Cardiac muscle cell (in vitro differentiated cells and primary cell): ENCODE measurements around the gene ZSWIM6. TPM values are rescaled to one million over a fixed set of nuclear protein-coding genes. Genes with fewer than 3 reads are reported as not detected.
A peak's percentile ranks its signal among the peaks of the same experiment; 100 is the strongest.

Source experiments
- DNase-seq, 2 donors: peaks; one replicate each; pipeline versions ENCODE4 v3.0.0 to v3.0.0-alpha.2; 2010 to 2017; ENCODE audit warnings: low read depth in 1 of 2, low spot score in 1 of 2
- H3K27ac ChIP-seq: fragments of 200-600 bp; sonication (generic); 2 replicates; pipeline ENCODE4 v1.5.1; 2016
- H3K27me3 ChIP-seq: fragments of 200-600 bp; sonication (generic); 2 replicates; pipeline ENCODE4 v1.6.0; 2016; ENCODE audit warnings: control low read depth
- H3K36me3 ChIP-seq: fragments of 200-600 bp; sonication (generic); 2 replicates; pipeline ENCODE4 v1.5.1; 2016; ENCODE audit warnings: control low read depth
- H3K4me1 ChIP-seq: fragments of 200-600 bp; sonication (generic); 2 replicates; pipeline ENCODE4 v1.8.1; 2017; ENCODE audit warnings: low read depth, mild to moderate bottlenecking, mixed run types
- H3K4me3 ChIP-seq: fragments of 200-600 bp; sonication (generic); 2 replicates; pipeline ENCODE4 v1.5.1; 2016; ENCODE audit warnings: mild to moderate bottlenecking
- H3K9me3 ChIP-seq: fragments of 200-600 bp; sonication (generic); 2 replicates; pipeline ENCODE4 v1.5.1; 2017; ENCODE audit warnings: low read depth, mild to moderate bottlenecking, control low read depth
- CTCF ChIP-seq: IDR thresholded peaks from 2 replicates; pipeline ENCODE4 v1.5.1; 2012; ENCODE audit warnings: low read depth, mild to moderate bottlenecking, low read length
- polyA plus RNA-seq: library from polyadenylated mRNA; unstranded; fragments of >200 nt; fragmentation: Nextera tagmentation; extraction: Ambion mirVana; gene quantifications from 2 replicates; pipeline ENCODE4 v1.2.1, GENCODE V29; 2016
- total RNA-seq: library from RNA; depleted of rRNA; stranded (reverse); fragments of >200 nt; gene quantifications from 2 replicates; pipeline ENCODE4 v1.2.3, GENCODE V29; 2016

The ZSWIM6 gene
- total and polyA plus RNA-seq, 2 experiments from 2014 or later: 3.4 to 8.3 TPM

DNA sequence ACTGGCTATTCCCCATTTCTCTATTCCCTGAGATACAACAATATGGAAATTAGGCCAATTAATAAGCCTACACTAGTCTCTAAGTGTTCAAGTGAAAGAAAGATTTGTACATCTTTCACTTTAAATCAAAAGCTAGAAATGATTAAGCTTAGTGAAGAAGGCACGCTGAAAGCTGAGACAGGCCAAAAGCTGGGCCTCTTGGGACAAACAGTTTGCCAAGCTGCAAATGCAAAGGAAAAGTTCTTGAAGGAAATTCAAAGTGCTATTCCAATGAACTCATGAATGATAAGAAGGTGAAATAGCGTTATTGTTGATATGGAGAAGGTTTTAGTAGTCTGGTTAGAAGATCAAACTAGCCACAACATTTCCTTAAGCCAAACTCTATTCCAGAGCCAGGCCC, 256.2 kb downstream of the ZSWIM6 start:
- H3K4me3 ChIP-seq: no peak overlapping the region
- no peaks in the 10 kb centered on the region for H3K36me3 ChIP-seq
- no peaks in the 10 kb centered on the region for H3K4me1 ChIP-seq
- H3K27me3 ChIP-seq: no peaks in the 10 kb centered on the region
- H3K9me3 ChIP-seq: no peaks in the 10 kb centered on the region
- no peak for TF ChIP-seq CTCF
- H3K27ac ChIP-seq: no peak overlapping the region
- peak in 1 of 2 donors; percentile 19 for DNase-seq

DNA sequence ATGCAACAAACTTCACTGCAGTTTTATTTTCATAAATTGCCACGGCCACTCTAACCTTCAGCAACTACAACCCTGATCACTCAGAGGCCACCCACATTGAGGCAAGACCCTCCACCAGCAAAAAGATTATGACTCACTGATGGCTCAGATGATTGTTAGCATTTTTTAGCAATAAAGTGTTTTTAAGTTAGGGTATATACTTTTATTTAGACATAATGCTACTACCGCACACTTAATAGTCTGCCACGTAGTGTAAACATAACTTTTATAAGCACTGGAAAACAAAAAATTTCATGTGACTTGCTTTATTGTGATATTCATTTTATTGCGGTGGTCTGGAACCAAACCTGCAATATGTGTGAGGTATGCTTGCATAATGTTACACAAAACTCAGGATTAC, 257.9 kb downstream of the ZSWIM6 start:
- H3K9me3 ChIP-seq: no peaks in the 10 kb centered on the region
- no peaks in the 10 kb centered on the region for H3K27me3 ChIP-seq
- H3K4me3 ChIP-seq: no peak overlapping the region
- no peak for DNase-seq
- no peaks in the 10 kb centered on the region for H3K36me3 ChIP-seq
- no peak overlapping the region for H3K27ac ChIP-seq
- no peak for TF ChIP-seq CTCF
- no peaks in the 10 kb centered on the region for H3K4me1 ChIP-seq

GRCh38 chr5:61590473-61590872, 258.4 kb downstream of the ZSWIM6 start:
- H3K27me3 ChIP-seq: no peaks in the 10 kb centered on the region
- H3K4me1 ChIP-seq: no peaks in the 10 kb centered on the region
- no peak for TF ChIP-seq CTCF
- no peak for DNase-seq
- H3K4me3 ChIP-seq: no peak overlapping the region
- H3K27ac ChIP-seq: no peak overlapping the region
- H3K36me3 ChIP-seq: no peaks in the 10 kb centered on the region
- no peaks in the 10 kb centered on the region for H3K9me3 ChIP-seq

GRCh38 chr5:61591859-61592258, 259.8 kb downstream of the ZSWIM6 start:
- H3K27ac ChIP-seq: no peak overlapping the region
- H3K9me3 ChIP-seq: no peaks in the 10 kb centered on the region
- H3K36me3 ChIP-seq: no peaks in the 10 kb centered on the region
- no peak for TF ChIP-seq CTCF
- H3K4me1 ChIP-seq: no peaks in the 10 kb centered on the region
- H3K27me3 ChIP-seq: no peaks in the 10 kb centered on the region
- H3K4me3 ChIP-seq: no peak overlapping the region
- no peak for DNase-seq

DNA sequence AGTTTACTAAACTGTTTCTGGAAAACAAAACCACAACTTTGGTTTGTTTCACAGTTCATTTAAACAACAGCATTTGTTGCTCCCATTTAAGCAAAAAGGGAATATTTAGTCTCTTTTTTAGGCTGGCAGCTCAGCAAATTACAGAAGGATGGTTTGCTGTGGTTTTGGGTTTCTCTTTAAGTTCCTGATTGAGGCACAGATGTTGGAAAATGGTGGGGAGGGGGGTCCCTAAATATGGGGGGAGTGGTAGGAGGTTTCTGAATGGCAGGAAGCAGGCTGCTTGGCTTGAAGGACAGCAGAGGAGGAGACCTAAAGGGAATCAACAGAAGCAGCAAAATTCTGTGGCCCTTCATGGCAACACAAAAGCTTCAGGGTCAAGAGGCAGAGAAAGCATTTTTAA, 263.4 kb downstream of the ZSWIM6 start:
- no peaks in the 10 kb centered on the region for H3K36me3 ChIP-seq
- TF ChIP-seq CTCF: no peak
- no peak overlapping the region for H3K27ac ChIP-seq
- no peaks in the 10 kb centered on the region for H3K27me3 ChIP-seq
- no peaks in the 10 kb centered on the region for H3K9me3 ChIP-seq
- no peak for DNase-seq
- H3K4me1 ChIP-seq: no peaks in the 10 kb centered on the region
- no peak overlapping the region for H3K4me3 ChIP-seq

Other genes starting within 250 kb of the ZSWIM6 start
- 34.3 and 36.0 TPM in 2 replicates for gene SMIM15, start 169.8 kb upstream of the ZSWIM6 start, total RNA-seq
- 32.8 and 42.0 TPM in 2 replicates for gene SMIM15, start 169.8 kb upstream of the ZSWIM6 start, polyA plus RNA-seq